Anterior cingulate cortex (tissue), 58 donors: ENCODE measurements around the gene PDE3A.

Experiments used
- DNase-seq, 58 donors: peaks; one replicate each; lab custom pipeline; 2025; lab: John Stamatoyannopoulos, UW

PDE3A gene

GRCh38 chr12:20420557-20420956 is 52.2 kb downstream of the PDE3A start:
- no peak for DNase-seq

GRCh38 chr12:20421421-20421820 is 53.1 kb downstream of the PDE3A start:
- no peak for DNase-seq

- DNase-seq: no peak
Observed at GRCh38 chr12:20423557-20423956, 55.2 kb downstream of the PDE3A start.

- no peak for DNase-seq
Observed at GRCh38 chr12:20424841-20425240, 56.5 kb downstream of the PDE3A start.

- DNase-seq: no peak
Observed at GRCh38 chr12:20426191-20426590, 57.9 kb downstream of the PDE3A start.

- no peak for DNase-seq
Observed at GRCh38 chr12:20426957-20427356, 58.6 kb downstream of the PDE3A start.

- no peak for DNase-seq
Observed at GRCh38 chr12:20429852-20430251, 61.5 kb downstream of the PDE3A start.

- DNase-seq: no peak
Observed at GRCh38 chr12:20432290-20432689, 64.0 kb downstream of the PDE3A start.

GRCh38 chr12:20434996-20435395 is 66.7 kb downstream of the PDE3A start:
- no peak for DNase-seq

GRCh38 chr12:20436316-20436715 is 68.0 kb downstream of the PDE3A start:
- DNase-seq: no peak

- no peak for DNase-seq
Observed at GRCh38 chr12:20438299-20438779, 70.0 kb downstream of the PDE3A start.

- no peak for DNase-seq
Observed at GRCh38 chr12:20439626-20440025, 71.3 kb downstream of the PDE3A start.

GRCh38 chr12:20440408-20440807 is 72.1 kb downstream of the PDE3A start:
- DNase-seq: no peak

GRCh38 chr12:20442322-20442721 is 74.0 kb downstream of the PDE3A start:
- DNase-seq: no peak

GRCh38 chr12:20443255-20443654 is 74.9 kb downstream of the PDE3A start:
- no peak for DNase-seq

GRCh38 chr12:20443792-20444191 is 75.5 kb downstream of the PDE3A start:
- DNase-seq: no peak

GRCh38 chr12:20444595-20445170 is 76.3 kb downstream of the PDE3A start:
- DNase-seq: no peak

- DNase-seq: no peak
Observed at GRCh38 chr12:20445687-20446086, 77.3 kb downstream of the PDE3A start.

GRCh38 chr12:20446836-20447235 is 78.5 kb downstream of the PDE3A start:
- no peak for DNase-seq

GRCh38 chr12:20448781-20449180 is 80.4 kb downstream of the PDE3A start:
- no peak for DNase-seq

GRCh38 chr12:20450591-20451180 is 82.3 kb downstream of the PDE3A start:
- DNase-seq: no peak

- no peak for DNase-seq
Observed at GRCh38 chr12:20451761-20452160, 83.4 kb downstream of the PDE3A start.
